ENCODE measurements around the gene DVL2. TPM values are rescaled to one million over a fixed set of nuclear protein-coding genes. Genes with fewer than 3 reads are reported as not detected.

The DVL2 gene
- total RNA-seq, 1 donor from 2014 or later: 34.4 TPM

- Histone ChIP-seq H3K27ac (ENCODE audit: low read depth, low read length) (no peak overlapping the region), H2AFZ (ENCODE audit: low read depth, low read length) (peak overlapping the region; percentile 41), H3K79me2 (ENCODE audit: insufficient read depth, low read length) (no peaks in the 10 kb centered on the region), H3K36me3 (ENCODE audit: insufficient read depth, low read length) (no peaks in the 10 kb centered on the region), H3K4me1 (ENCODE audit: insufficient read depth, low read length) (peaks cover 12% of the 10 kb centered on the region), H3K27me3 (ENCODE audit: insufficient read depth, low read length) (peaks cover 14% of the 10 kb centered on the region), H3K9ac (ENCODE audit: low read length) (peak overlapping the region; percentile 23), H3K4me3 (ENCODE audit: insufficient read depth, low read depth, low read length) (peak overlapping the region; percentile 28), H3K9me3 (ENCODE audit: insufficient read depth, low read depth, low read length) (no peaks in the 10 kb centered on the region), H3K4me2 (ENCODE audit: low read length) (peak overlapping the region; percentile 80), H4K20me1 (ENCODE audit: insufficient read depth, low read length) (no peaks in the 10 kb centered on the region)
- TF ChIP-seq EZH2 (IDR thresholded peaks at IDR 0.05; ENCODE audit: insufficient read depth, low read length) (no peak), CTCF (IDR thresholded peaks at IDR 0.05; ENCODE audit: insufficient read depth, low read depth, low read length) (no peak)
- H3K36me3 Mint-ChIP-seq (ENCODE audit: low read depth, unreplicated experiment): peaks cover 9% of the 10 kb centered on the region
- no peak overlapping the region for H3K27ac Mint-ChIP-seq (ENCODE audit: unreplicated experiment)
- peaks cover 14% of the 10 kb centered on the region for H3K27me3 Mint-ChIP-seq (ENCODE audit: low read depth, unreplicated experiment)
- no peaks in the 10 kb centered on the region for H3K4me1 Mint-ChIP-seq (ENCODE audit: low read depth, unreplicated experiment)
- no peak for DNase-seq (ENCODE audit: low read depth)
- H3K4me3 Mint-ChIP-seq (ENCODE audit: unreplicated experiment): peak overlapping the region; percentile 50
- no peak for FAIRE-seq
- H3K9me3 Mint-ChIP-seq (ENCODE audit: unreplicated experiment): no peaks in the 10 kb centered on the region
Measured at GRCh38 chr17:7261379-7262191, 27.3 kb upstream of the DVL2 start.

DNA sequence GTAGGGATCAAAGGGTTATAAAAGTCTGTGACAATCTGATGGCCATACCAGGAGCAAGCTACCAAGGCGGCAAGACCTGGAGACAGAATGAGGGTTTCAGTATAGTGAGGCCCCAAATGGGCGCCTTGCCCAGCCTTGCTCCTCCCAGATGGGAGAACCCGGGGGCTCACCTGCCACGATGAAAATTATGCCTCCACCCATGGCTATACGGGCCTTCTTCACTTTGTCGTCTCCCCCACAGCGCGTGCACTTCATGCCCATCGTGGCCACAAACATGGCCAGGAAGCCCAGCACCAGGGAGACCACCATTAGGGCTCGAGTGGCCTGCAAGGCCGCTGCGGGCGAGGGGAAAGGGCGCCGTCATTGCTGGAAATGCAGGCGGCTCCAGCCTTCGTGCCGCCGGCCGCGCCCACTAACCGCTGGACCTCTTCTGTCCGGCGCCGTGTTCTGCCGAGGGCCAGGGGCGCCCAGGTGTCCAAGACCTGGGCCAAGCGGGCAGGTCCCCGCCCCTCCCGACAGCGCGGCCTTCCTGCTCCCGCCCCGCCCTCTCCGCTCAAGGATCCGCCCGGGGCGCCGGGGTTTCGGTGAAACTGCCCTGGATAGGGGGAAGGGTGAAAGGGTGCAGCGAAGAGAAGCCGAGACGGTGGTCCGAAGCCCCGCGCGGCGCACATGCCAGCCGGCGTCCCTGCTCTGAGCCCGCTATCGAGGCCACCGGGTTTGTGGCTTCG, 26.5 kb upstream of the DVL2 start:
- H3K4me2 ChIP-seq (ENCODE audit: low read length): peak overlapping the region; percentile 80
- H4K20me1 ChIP-seq (ENCODE audit: insufficient read depth, low read length): no peaks in the 10 kb centered on the region
- peaks cover 14% of the 10 kb centered on the region for H3K27me3 ChIP-seq (ENCODE audit: insufficient read depth, low read length)
- peak overlapping the region; percentile 28 for H3K4me3 ChIP-seq (ENCODE audit: insufficient read depth, low read depth, low read length)
- peak overlapping the region; percentile 23 for H3K9ac ChIP-seq (ENCODE audit: low read length)
- no peak overlapping the region for H3K27ac Mint-ChIP-seq (ENCODE audit: unreplicated experiment)
- no peak overlapping the region for H3K27ac ChIP-seq (ENCODE audit: low read depth, low read length)
- H3K4me1 ChIP-seq (ENCODE audit: insufficient read depth, low read length): peaks cover 12% of the 10 kb centered on the region
- peak overlapping the region; percentile 41 for H2AFZ ChIP-seq (ENCODE audit: low read depth, low read length)
- DNase-seq (ENCODE audit: low read depth): no peak
- no peaks in the 10 kb centered on the region for H3K36me3 ChIP-seq (ENCODE audit: insufficient read depth, low read length)
- peaks cover 14% of the 10 kb centered on the region for H3K27me3 Mint-ChIP-seq (ENCODE audit: low read depth, unreplicated experiment)
- no peaks in the 10 kb centered on the region for H3K9me3 Mint-ChIP-seq (ENCODE audit: unreplicated experiment)
- no peak for TF ChIP-seq CTCF (IDR thresholded peaks at IDR 0.05; ENCODE audit: insufficient read depth, low read depth, low read length)
- no peak for TF ChIP-seq EZH2 (IDR thresholded peaks at IDR 0.05; ENCODE audit: insufficient read depth, low read length)
- no peak for FAIRE-seq
- no peaks in the 10 kb centered on the region for H3K9me3 ChIP-seq (ENCODE audit: insufficient read depth, low read depth, low read length)
- H3K4me3 Mint-ChIP-seq (ENCODE audit: unreplicated experiment): no peak overlapping the region
- H3K79me2 ChIP-seq (ENCODE audit: insufficient read depth, low read length): no peaks in the 10 kb centered on the region
- peaks cover 13% of the 10 kb centered on the region for H3K36me3 Mint-ChIP-seq (ENCODE audit: low read depth, unreplicated experiment)
- H3K4me1 Mint-ChIP-seq (ENCODE audit: low read depth, unreplicated experiment): no peaks in the 10 kb centered on the region

All from astrocyte (in vitro differentiated cells and primary cell).